BE2C (cell line): ENCODE measurements around the gene PDE6H.

Experiments
- DNase-seq: peaks from one replicate; pipeline ENCODE4 v3.0.0-alpha.2; 2020
- H3K27me3 ChIP-seq: fragments of 250-450 bp; sonication (Bioruptor Pico); 2 replicates; pipeline ENCODE4 v1.5.1; 2020; ENCODE audit warnings: mild to moderate bottlenecking
- H3K36me3 ChIP-seq: fragments of 250-450 bp; sonication (Bioruptor Pico); 2 replicates; pipeline ENCODE4 v1.5.1; 2020; ENCODE audit warnings: mild to moderate bottlenecking
- H3K4me1 ChIP-seq: fragments of 250-450 bp; sonication (Bioruptor Pico); 2 replicates; pipeline ENCODE4 v1.5.1; 2020
- H3K4me3 ChIP-seq: 2 replicates; pipeline ENCODE4 v1.5.1; 2011; ENCODE audit warnings: low read depth, low read length
- H3K9me3 ChIP-seq: fragments of 250-450 bp; sonication (Bioruptor Pico); 2 replicates; pipeline ENCODE4 v1.5.1; 2020
- TF ChIP-seq, protein P1 (sequence below): IDR thresholded peaks from 2 replicates; pipeline ENCODE4 v1.5.1; 2012; ENCODE audit warnings: mild to moderate bottlenecking, low read depth, low read length

Gene PDE6H

DNA sequence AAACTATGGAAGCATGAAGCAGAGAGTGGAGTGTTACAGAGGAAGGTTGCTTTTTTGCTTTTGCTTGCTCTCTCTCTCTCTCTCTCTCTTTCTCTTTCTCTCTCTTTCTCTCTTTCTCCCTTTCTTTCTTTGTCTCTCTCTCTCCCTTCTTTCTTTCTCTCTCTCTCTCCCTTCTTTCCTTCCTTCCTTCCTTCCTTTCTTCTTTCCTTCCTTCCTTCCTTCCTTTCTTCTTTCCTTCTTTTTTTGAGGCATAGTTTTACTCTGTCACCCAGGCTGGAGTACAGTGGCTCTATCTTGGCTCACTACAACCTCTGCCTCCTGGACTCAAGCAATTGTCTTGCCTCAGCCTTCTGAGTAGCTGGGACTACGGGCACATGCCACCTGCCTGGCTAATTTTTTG, 19.1 kb upstream of the PDE6H start:
- TF ChIP-seq, protein P1, sequence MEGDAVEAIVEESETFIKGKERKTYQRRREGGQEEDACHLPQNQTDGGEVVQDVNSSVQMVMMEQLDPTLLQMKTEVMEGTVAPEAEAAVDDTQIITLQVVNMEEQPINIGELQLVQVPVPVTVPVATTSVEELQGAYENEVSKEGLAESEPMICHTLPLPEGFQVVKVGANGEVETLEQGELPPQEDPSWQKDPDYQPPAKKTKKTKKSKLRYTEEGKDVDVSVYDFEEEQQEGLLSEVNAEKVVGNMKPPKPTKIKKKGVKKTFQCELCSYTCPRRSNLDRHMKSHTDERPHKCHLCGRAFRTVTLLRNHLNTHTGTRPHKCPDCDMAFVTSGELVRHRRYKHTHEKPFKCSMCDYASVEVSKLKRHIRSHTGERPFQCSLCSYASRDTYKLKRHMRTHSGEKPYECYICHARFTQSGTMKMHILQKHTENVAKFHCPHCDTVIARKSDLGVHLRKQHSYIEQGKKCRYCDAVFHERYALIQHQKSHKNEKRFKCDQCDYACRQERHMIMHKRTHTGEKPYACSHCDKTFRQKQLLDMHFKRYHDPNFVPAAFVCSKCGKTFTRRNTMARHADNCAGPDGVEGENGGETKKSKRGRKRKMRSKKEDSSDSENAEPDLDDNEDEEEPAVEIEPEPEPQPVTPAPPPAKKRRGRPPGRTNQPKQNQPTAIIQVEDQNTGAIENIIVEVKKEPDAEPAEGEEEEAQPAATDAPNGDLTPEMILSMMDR: no peak
- Histone ChIP-seq H3K36me3 (no peaks in the 10 kb centered on the region), H3K9me3 (no peaks in the 10 kb centered on the region), H3K4me3 (no peak overlapping the region), H3K4me1 (peaks cover 21% of the 10 kb centered on the region), H3K27me3 (no peaks in the 10 kb centered on the region)
- no peak for DNase-seq

DNA sequence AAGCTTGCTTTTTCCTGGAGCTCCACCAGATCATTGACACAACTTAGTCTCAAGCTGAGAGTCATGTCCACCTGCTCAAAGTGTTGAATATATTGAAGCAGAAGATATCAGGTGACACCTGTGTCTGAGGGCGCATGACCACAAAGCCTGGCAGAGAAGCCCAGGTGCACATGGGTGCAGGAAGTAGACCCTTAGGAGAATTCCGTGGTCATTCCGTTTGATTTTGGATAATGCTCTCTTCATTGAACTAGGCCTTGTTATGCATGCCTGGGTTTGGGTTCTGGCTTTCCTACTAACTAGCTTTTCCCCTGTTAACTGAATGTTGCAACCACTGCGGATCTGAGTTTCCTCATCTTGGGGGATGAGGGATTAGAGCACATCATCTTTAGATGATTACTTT, 18.6 kb upstream of the PDE6H start:
- Histone ChIP-seq H3K9me3 (no peaks in the 10 kb centered on the region), H3K36me3 (no peaks in the 10 kb centered on the region), H3K4me1 (peaks cover 18% of the 10 kb centered on the region), H3K4me3 (no peak overlapping the region), H3K27me3 (no peaks in the 10 kb centered on the region)
- DNase-seq: no peak
- TF ChIP-seq, protein P1: no peak

DNA sequence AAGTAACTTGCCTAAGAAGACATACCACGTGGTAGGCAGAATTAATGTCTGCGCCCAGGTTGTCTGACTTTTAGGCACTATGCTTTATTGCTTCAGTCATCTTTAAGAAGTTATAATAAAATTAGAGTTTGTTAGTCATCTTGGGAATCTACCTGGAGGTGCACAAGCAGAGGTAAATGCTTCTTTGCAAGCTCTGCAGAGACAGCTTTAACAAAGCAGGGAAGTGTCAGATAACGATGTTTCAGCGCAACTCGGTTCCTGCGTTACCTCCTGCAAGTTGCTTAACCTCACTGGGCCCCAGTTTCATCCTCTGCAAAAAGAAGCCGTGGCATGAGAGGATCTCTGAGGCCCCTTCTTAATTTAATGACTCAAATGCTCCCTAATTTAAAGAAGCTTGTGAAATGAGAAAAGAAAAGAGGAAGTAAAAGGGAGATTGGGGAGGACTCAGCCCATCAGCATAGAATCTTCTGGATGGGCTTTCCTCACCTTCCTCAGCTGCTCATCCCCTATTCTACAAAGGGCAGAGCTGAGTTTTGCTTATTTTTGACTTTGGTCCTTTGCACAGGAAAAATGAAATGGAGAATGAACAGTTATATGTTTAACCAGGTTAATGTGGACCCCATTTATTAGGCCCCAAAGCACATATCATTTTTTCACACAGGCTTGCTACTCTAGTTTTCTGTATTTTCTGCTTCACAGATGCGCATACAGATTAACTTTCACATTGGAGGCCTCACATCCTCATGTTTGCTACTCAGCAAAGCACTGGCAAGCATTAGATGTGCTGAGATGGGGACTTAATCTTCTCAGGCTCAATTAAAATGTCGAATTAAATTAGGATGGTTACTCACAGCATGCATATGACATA, 16.6 kb upstream of the PDE6H start:
- H3K4me1 ChIP-seq: peaks cover 20% of the 10 kb centered on the region
- no peak for DNase-seq
- H3K9me3 ChIP-seq: no peaks in the 10 kb centered on the region
- no peaks in the 10 kb centered on the region for H3K27me3 ChIP-seq
- no peak overlapping the region for H3K4me3 ChIP-seq
- H3K36me3 ChIP-seq: no peaks in the 10 kb centered on the region
- TF ChIP-seq, protein P1: no peak

DNA sequence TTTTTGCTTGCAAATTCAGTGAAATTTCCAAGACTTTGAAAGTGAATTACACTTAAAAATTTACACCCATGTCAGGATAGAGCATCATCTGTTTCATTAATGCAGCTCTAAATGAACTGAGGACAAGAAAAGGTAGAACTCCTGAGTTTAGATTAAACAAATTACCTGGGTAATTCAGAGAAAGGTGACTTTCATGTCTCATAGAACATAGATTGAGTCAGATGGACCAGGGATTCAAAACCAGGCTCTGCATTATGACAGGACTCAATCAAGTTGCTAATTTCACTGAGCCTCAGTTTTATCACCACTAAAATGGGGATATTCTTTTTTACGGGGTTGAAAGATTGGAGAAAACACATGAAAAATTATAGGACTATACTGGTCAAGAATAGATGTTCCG, 15.9 kb upstream of the PDE6H start:
- no peaks in the 10 kb centered on the region for H3K36me3 ChIP-seq
- no peaks in the 10 kb centered on the region for H3K9me3 ChIP-seq
- no peak for DNase-seq
- no peak overlapping the region for H3K4me3 ChIP-seq
- H3K27me3 ChIP-seq: no peaks in the 10 kb centered on the region
- H3K4me1 ChIP-seq: peaks cover 22% of the 10 kb centered on the region
- TF ChIP-seq, protein P1: no peak

DNA sequence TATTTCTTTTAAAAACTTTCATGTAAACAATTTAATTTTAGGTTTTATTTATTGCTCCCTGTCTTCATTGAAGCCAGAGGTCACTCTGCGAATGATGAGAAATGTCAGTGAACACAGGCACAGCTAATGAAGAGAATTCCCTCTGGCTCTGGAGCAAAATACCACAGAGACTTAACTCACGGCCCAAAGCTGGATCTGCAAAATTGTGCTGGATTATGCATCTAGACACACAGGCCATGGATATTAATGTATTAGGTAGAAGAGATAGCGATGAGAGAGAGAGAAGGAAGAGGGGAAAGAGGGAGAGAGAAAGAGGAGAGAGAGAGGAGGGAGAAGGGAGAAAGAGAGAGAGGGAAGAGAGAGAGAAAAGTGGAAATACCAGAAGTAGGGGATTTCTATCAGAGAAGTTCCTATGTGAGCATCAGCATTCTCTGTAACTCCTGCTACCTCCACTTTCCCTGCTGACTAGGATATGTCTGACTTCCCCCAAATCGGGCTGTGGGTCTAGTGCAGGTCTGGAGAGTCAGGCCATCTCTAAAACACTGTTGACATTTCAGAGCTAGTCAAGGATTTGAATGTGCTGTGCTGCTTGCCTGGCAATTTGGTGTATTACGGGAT, 15.2 kb upstream of the PDE6H start:
- no peaks in the 10 kb centered on the region for H3K27me3 ChIP-seq
- TF ChIP-seq, protein P1: no peak
- DNase-seq: no peak
- no peaks in the 10 kb centered on the region for H3K36me3 ChIP-seq
- no peak overlapping the region for H3K4me3 ChIP-seq
- peaks cover 15% of the 10 kb centered on the region for H3K4me1 ChIP-seq
- H3K9me3 ChIP-seq: no peaks in the 10 kb centered on the region
